ENCODE data around the gene CYTH1.
"Not testable (repeated sequence)": the region's sequence is repeated elsewhere in the genome, so short reads cannot be mapped to it uniquely, and the experiment has no call there.

CYTH1 gene

GRCh38 chr17:78785011-78785662, 3.1 kb upstream of the CYTH1 start:
- no peak for DNase-seq

GRCh38 chr17:78784352-78784751, 2.3 kb upstream of the CYTH1 start:
- no peak for DNase-seq

DNA sequence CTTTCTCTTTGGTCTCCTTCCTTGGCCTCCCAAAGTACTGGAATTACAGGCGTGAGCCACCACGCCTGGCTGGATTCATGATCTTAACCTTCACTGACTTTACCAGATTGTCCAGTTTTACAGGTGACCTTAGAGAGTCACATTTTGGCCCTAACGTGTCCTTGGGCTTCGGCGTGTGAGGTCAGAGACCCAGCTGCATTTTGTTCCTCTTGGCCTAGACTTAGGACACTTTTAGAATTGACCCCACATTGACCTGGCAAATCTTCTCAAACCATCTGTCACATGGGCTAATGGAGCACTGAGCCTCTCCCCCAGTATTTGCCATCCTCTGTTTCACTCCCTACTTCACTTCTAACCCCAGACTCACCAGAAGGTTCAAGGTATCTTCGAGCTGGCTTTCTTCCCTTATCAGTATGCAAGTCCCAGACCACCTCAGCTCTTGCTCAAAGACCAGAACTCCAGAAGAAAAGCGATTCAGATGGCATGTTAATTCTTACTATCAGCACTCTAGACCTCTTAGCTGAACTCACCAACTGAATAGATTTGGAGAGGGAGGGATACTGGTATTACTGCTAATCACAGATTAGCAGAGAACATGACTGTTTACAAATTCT, 1.7 kb upstream of the CYTH1 start:
- no peak for DNase-seq

GRCh38 chr17:78781104-78781892, 775 bp downstream of the CYTH1 start:
- peak; percentile 37 for DNase-seq

DNA sequence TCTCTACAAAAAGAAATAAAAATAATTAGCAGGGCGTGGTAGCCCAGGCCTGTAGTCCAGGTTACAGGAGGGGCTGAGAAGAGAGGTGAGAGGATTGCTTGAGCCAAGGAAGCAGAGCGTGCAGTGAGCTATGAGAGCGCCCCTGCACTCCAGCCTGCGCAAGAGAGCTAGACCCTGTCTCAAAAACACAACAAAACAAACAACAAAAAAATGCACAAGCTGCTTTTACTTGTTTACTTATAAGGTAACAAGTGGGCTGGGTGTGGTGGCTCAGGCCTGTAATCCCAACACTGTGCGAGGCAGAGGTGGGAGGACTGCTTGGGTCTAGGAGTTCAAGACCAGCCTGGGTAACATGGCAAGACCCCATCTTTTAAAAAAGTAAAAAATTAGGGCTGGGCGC, 1.7 kb downstream of the CYTH1 start:
- no peak for DNase-seq

DNA sequence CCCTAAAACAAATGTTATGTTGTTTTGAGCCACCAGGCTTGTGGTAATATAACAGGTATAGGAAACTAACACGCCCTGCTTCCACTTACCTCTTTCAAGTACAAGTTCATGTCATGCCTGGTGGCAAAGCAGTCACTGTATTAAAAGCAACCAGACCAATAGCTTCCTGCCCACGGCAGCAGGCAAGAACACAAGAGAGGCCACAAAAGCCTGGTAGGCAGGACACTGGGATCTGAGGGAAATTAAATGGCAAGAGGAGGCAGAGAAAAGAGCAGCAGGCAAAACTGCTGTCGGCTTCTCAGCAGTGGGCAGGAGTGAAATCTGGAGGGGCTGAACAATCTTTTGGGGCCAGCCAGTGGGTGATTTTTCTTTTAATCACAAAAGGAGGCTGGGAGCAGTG, 2.2 kb downstream of the CYTH1 start:
- DNase-seq = peak; percentile 46

GRCh38 chr17:78779286-78779651, 2.8 kb downstream of the CYTH1 start:
- DNase-seq = not testable (repeated sequence)

DNA sequence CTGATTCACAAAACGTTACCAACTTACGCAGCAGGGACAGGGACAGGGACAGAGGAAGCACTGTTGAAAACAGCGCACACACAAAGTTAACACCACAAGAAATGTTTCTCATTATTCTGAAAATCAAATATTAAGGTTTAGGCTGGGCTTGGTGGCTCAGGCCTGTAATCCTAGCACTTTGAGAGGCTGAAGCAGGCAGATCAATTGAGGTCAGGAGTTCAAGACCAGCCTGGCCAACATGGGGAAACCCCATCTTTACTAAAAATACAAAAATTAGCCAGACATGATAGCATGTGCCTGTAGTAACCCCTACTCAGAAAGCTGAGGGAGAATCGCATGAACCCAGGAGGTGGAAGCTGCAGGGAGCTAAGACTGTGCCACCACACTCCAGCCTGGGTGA, 4.2 kb downstream of the CYTH1 start:
- DNase-seq = no peak

DNA sequence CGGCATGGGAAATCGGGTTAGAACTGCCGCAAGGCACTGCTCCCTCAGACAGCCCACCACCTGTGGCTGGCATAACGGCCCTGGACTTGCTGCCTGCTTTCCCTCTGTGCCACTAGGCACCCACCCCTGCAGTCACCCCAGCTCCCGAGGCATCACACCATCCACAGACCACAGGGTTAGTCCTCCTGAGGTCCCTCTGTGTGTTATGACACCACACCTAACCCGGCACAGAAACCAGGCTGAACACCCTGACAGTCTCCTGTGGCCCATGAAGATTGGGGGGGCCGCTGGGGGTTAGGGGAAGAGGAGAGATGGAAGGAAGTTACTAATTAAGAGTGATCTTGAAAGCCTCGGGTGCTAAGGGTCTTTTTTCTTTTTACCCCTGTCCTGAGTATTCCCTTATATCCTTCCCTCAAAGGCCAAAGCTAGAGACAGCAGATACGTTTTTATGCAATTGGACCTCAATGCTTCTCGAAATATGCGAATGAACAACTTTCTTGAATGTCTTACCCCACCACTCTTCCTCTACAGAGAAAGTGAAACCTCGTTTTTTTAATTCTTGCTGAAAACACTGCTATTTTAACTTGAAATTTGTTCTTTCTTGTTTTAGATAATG, 7.0 kb downstream of the CYTH1 start:
- no peak for DNase-seq

GRCh38 chr17:78774453-78774852, 7.6 kb downstream of the CYTH1 start:
- no peak for DNase-seq

DNA sequence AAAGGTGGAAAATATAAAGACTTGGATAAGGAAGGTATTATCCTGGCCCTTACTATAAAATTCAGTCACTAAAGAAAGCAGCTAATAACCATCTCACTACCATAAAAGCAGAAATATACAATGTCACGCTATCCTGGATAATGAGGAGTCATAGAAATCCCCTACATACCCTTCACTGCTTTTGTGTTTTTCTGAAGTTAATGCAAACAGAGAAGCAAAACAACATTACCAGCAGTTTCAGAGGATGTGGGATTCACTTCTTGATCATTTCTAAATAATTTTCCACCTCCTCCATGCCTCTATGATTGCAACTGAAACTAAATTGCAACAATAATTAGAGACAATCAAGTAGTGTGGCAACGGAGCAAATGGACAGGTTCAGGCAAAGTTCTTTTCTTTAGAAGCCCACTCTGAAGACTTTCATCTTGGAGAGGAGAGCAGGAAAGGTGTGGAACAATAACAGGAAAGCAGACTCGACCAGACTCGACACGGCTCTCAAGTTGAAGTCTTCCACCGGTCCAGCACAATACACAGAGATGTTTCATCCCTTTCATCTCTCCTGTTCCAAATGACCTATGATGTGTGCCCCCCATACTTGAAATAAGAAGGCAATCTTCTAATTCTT, 10.2 kb downstream of the CYTH1 start:
- DNase-seq = no peak

DNA sequence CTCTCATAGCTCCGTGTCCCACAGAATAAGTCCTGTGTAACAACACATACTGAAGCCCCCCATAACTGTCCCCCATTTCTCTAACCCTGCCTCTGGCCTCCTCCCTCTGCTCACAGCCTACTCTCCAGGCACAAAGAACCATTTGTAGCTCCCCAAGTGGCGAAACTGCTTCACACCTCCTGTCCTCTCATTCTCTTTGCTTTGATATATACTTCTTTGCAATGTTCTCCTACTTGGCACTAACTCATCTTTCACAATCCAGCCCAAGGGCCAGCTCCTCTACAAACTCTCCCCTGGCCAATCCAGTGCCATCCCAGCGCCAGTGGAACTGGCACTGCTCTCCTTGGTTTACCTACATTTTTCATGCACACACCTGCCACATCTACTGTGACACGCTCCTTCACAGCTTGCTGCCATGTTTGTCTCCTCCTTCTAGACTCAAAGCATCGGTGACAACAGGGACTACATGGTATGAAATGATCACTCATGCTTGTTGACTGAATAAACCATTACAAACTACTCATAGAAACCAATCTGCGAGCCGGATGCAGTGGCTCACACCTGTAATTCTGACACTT, 12.8 kb downstream of the CYTH1 start:
- DNase-seq = no peak

DNA sequence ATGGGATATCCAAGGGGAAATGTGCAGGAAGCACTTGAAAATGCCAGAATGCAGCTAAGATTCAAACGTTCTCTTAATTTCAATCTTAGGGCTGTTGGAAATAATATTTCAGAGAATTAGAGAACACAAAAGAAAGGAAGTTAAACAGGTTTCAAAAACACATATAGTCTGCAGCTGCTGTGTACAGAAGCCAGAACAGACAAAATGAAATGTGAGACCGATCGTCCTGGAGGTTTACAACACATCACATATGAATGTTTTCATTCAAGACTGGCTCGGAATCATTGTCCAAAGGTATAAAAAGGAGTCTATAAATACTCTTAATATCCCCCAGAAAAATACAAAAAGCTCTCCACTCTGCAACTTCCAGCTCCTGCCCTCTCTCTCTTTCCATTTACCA, 14.3 kb downstream of the CYTH1 start:
- DNase-seq = peak; percentile 47

GRCh38 chr17:78766743-78767294, 15.3 kb downstream of the CYTH1 start:
- DNase-seq = no peak

DNA sequence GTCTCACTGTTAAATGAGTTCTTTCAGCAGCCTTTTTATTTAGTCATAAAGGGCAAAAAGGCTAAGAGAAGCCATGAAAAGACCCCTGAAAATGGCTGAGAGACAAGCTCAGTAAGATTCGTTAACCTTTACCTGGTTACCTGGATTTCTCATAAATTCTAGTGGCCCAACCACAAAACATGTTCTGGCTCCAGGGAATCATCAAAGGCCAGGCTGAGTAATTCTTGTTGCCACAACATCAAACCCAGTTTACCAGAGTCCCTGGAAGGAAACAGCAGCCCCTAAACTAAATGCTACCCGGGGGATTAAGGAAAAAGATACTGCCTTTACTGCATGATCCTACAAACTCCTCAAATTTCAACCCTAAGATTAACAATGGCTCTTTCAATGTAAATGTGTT, 15.8 kb downstream of the CYTH1 start:
- no peak for DNase-seq

GRCh38 chr17:78765821-78766220, 16.3 kb downstream of the CYTH1 start:
- no peak for DNase-seq

DNA sequence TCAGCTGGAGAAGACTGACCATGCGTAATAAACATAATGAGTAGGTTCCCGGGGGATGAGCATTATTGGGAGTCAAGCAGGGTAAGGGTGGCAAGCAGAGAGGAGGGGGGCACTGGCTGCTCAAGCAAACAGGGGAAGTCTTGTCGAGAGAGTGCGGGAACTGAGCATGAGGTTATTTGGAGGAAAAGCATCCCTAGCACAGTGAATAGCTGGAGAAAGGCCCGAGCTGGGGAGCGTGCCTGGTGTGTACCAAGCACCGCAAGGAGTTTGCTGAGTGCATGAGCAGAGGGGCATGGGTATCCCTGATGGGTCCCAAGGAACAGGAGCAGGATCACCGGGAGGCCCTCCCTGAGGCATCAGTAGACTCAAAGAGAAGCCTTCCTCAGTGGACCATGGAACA, 17.2 kb downstream of the CYTH1 start:
- no peak for DNase-seq

GRCh38 chr17:78763561-78763960, 18.5 kb downstream of the CYTH1 start:
- DNase-seq = no peak

- DNase-seq = no peak
Observed at GRCh38 chr17:78761789-78762406, 20.2 kb downstream of the CYTH1 start.

- no peak for DNase-seq
Observed at GRCh38 chr17:78759969-78760352, 22.1 kb downstream of the CYTH1 start.

DNA sequence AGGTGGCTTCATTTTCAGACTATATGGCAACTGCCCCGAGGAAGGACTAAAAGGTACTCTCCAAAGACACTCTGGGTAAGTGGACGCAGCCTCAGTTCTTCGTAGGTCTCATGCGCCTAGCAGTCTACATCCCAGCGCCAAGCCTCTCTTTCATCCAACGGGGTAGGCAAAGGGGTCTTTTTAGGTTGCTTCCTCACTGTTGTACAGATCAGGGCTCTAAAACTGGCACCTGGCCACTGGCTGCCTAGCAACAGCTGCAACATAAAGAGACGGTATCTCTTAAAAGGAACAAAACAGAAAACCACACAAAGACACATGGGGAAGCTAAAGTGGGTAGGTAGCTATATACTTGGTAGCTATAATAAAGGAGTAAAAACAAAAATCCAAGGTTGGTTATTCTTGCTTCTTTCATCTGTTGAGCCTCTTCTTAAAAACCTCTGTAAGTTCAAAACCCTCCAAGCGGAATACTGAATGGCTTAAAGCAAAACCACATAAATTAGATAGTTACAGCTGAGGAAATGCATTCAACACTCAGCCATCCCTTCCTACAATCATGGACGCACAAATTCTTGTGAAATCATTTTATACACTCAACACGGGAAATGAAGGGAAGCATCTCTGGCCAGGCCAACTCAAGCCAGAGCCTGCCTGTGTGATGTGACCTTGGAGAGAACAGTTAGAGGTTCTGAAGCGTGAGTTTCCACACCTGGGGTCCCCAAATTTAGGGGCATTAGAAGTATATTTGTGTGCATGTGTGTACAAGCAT, 22.7 kb downstream of the CYTH1 start:
- peak; percentile 81 for DNase-seq

Measured in NCI-H345 (cell line).